ENCODE measurements around the gene BCLAF1. TPM values are rescaled to one million over a fixed set of nuclear protein-coding genes. Genes with fewer than 3 reads are reported as not detected.

The BCLAF1 gene
- total and polyA plus RNA-seq, 9 of the 15 experiments (the other 6 are each of a cell fraction or from before 2014, with no cell fraction given), result 65.4 to 286 (median 165) TPM

GRCh38 chr6:136236466-136237293, 53.0 kb downstream of the BCLAF1 start (continued):
- TF ChIP-seq, protein P1, sequence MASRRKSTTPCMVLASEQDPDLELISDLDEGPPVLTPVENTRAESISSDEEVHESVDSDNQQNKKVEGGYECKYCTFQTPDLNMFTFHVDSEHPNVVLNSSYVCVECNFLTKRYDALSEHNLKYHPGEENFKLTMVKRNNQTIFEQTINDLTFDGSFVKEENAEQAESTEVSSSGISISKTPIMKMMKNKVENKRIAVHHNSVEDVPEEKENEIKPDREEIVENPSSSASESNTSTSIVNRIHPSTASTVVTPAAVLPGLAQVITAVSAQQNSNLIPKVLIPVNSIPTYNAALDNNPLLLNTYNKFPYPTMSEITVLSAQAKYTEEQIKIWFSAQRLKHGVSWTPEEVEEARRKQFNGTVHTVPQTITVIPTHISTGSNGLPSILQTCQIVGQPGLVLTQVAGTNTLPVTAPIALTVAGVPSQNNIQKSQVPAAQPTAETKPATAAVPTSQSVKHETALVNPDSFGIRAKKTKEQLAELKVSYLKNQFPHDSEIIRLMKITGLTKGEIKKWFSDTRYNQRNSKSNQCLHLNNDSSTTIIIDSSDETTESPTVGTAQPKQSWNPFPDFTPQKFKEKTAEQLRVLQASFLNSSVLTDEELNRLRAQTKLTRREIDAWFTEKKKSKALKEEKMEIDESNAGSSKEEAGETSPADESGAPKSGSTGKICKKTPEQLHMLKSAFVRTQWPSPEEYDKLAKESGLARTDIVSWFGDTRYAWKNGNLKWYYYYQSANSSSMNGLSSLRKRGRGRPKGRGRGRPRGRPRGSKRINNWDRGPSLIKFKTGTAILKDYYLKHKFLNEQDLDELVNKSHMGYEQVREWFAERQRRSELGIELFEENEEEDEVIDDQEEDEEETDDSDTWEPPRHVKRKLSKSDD (conservative IDR thresholded peaks at IDR 0.05; ENCODE audit: low read length), result 0 out of 2 replicates have a peak, but pooled peaks have one; percentile 31
- TF ChIP-seq KLF13 (tag; IDR thresholded peaks at IDR 0.05; ENCODE audit: borderline replicate concordance, low read depth), result 0 out of 2 replicates have a peak, but pooled peaks have one; percentile 24
- TF ChIP-seq ZNF668 (CRISPR knock-in tag; IDR thresholded peaks at IDR 0.05), result no peak; the same call in 1 of the 2 replicates
- TF ChIP-seq ZNF274 (IDR thresholded peaks at IDR 0.05; ENCODE audit: borderline replicate concordance, low read depth, low read length), result no peak
- TF ChIP-seq TGIF2 (CRISPR knock-in tag; IDR thresholded peaks at IDR 0.05), result no peak
- TF ChIP-seq, protein P2, sequence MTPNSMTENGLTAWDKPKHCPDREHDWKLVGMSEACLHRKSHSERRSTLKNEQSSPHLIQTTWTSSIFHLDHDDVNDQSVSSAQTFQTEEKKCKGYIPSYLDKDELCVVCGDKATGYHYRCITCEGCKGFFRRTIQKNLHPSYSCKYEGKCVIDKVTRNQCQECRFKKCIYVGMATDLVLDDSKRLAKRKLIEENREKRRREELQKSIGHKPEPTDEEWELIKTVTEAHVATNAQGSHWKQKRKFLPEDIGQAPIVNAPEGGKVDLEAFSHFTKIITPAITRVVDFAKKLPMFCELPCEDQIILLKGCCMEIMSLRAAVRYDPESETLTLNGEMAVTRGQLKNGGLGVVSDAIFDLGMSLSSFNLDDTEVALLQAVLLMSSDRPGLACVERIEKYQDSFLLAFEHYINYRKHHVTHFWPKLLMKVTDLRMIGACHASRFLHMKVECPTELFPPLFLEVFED (CRISPR knock-in tag; conservative IDR thresholded peaks at IDR 0.05), result no peak
- TF ChIP-seq MBD1 (CRISPR knock-in tag; IDR thresholded peaks at IDR 0.05), result no peak
- TF ChIP-seq PYGO2 (tag; IDR thresholded peaks at IDR 0.05), result no peak
- TF ChIP-seq ZMIZ1 (IDR thresholded peaks at IDR 0.05; ENCODE audit: low read depth in 2 of 2, low read length in 2 of 2), result peak in 1 of 2 experiments; percentile 81; a peak in 2 of 4 replicates
- TF ChIP-seq PCBP2 (IDR thresholded peaks at IDR 0.05; ENCODE audit: low read depth, low read length, poor library complexity, severe bottlenecking), result no peak
- no peak for TF ChIP-seq KHSRP (IDR thresholded peaks at IDR 0.05)
- no peak for TF ChIP-seq XRCC4 (IDR thresholded peaks at IDR 0.05; ENCODE audit: extremely low read depth, insufficient read depth, insufficient read length)
- no peak for TF ChIP-seq FOXO4 (CRISPR knock-in tag; IDR thresholded peaks at IDR 0.05)
- TF ChIP-seq CEBPB (tag; IDR thresholded peaks at IDR 0.05), result peak; percentile 84
- TF ChIP-seq FOXJ3 (CRISPR knock-in tag; IDR thresholded peaks at IDR 0.05), result no peak
- TF ChIP-seq NFE2 (IDR thresholded peaks at IDR 0.05; ENCODE audit: low read depth), result no peak
